Thoracic aorta (tissue), 2 donors: ENCODE results near the gene CCDC170. TPM values are rescaled to one million over a fixed set of nuclear protein-coding genes. Genes with fewer than 3 reads are reported as not detected.

Source experiments
- ATAC-seq: fragments of 150-250 bp; one replicate; pipeline ENCODE4 v1.8.0; 2017; ENCODE audit warnings: low read depth; ENCODE audit not compliant: insufficient number of reproducible peaks, low FRiP score
- DNase-seq: peaks from one replicate; pipeline ENCODE4 v3.0.0-alpha.2; 2020; ENCODE audit warnings: low spot score
- H3K27ac ChIP-seq, 2 donors: fragments of 200-600 bp; sonication (generic); 1 replicate in 1 of 2; 2 replicates in 1 of 2; pipeline ENCODE4 v1.5.1; 2016; ENCODE audit warnings: mild to moderate bottlenecking in 2 of 2, moderate library complexity in 2 of 2
- H3K27me3 ChIP-seq: fragments of 200-600 bp; sonication (generic); replicated peaks from 2 replicates; pipeline ENCODE4 v1.6.0; 2016; ENCODE audit warnings: mild to moderate bottlenecking; ENCODE audit not compliant: insufficient read depth
- H3K36me3 ChIP-seq: fragments of 200-600 bp; sonication (generic); one replicate; pipeline ENCODE4 v1.5.1; 2016
- H3K4me1 ChIP-seq, 2 donors: fragments of 200-600 bp; sonication (generic); 1 replicate in 1 of 2; 2 replicates in 1 of 2; pipeline versions ENCODE4 v1.5.1 to v1.6.0; 2016; ENCODE audit warnings: low read depth in 2 of 2, mild to moderate bottlenecking in 1 of 2; ENCODE audit not compliant: control insufficient read depth in 1 of 2
- H3K4me3 ChIP-seq: fragments of 200-600 bp; sonication (generic); 2 replicates; pipeline ENCODE4 v1.5.1; 2016; ENCODE audit warnings: mild to moderate bottlenecking
- H3K9me3 ChIP-seq: fragments of 200-600 bp; sonication (generic); 2 replicates; pipeline ENCODE4 v1.5.1; 2016
- CTCF ChIP-seq: fragments of 200-600 bp; sonication (generic); IDR thresholded peaks from one replicate; pipeline ENCODE4 v1.5.1; 2019; ENCODE audit warnings: antibody characterized with exemption
- total RNA-seq, 2 donors: library from RNA; depleted of rRNA; stranded (reverse); fragments of >200 nt; gene quantifications; one replicate each; pipeline versions ENCODE4 v1.1.0 to v1.2.3, GENCODE V29; 2016

CCDC170 gene
- total RNA-seq, 2 donors from 2014 or later, result 0.81 to 1.5 TPM

- Histone ChIP-seq H3K4me1 (peaks cover 0 to 2% of the 10 kb centered on the region in 2 donors), H3K27me3 (no peaks in the 10 kb centered on the region), H3K27ac (no peak overlapping the region), H3K9me3 (no peaks in the 10 kb centered on the region), H3K36me3 (no peaks in the 10 kb centered on the region), H3K4me3 (no peak overlapping the region)
- DNase-seq (no peak), ATAC-seq (no peak)
- TF ChIP-seq CTCF, result no peak
Observed at GRCh38 chr6:151630991-151631655, 137.3 kb downstream of the CCDC170 start.

- TF ChIP-seq CTCF, result no peak
- H3K36me3 ChIP-seq, result no peaks in the 10 kb centered on the region
- H3K9me3 ChIP-seq, result no peaks in the 10 kb centered on the region
- H3K4me1 ChIP-seq, result peaks cover 0 to 2% of the 10 kb centered on the region in 2 donors
- H3K27ac ChIP-seq, result no peak overlapping the region
- DNase-seq (no peak), ATAC-seq (no peak)
- no peaks in the 10 kb centered on the region for H3K27me3 ChIP-seq
- H3K4me3 ChIP-seq, result no peak overlapping the region
Observed at GRCh38 chr6:151632415-151632987, 138.7 kb downstream of the CCDC170 start.

GRCh38 chr6:151633526-151634335 lies 139.9 kb downstream of the CCDC170 start:
- Histone ChIP-seq H3K9me3 (no peaks in the 10 kb centered on the region), H3K4me1 (peaks cover 0 to 2% of the 10 kb centered on the region in 2 donors), H3K4me3 (no peak overlapping the region), H3K27ac (no peak overlapping the region), H3K27me3 (no peaks in the 10 kb centered on the region), H3K36me3 (no peaks in the 10 kb centered on the region)
- ATAC-seq (no peak), DNase-seq (no peak)
- no peak for TF ChIP-seq CTCF

- DNase-seq, result no peak
- H3K4me1 ChIP-seq, result peaks cover 0 to 2% of the 10 kb centered on the region in 2 donors
- H3K27ac ChIP-seq, result no peak overlapping the region
- no peak for TF ChIP-seq CTCF
- ATAC-seq, result no peak
- H3K36me3 ChIP-seq, result no peaks in the 10 kb centered on the region
- H3K9me3 ChIP-seq, result no peaks in the 10 kb centered on the region
- H3K4me3 ChIP-seq, result no peak overlapping the region
- H3K27me3 ChIP-seq, result no peaks in the 10 kb centered on the region
Observed at GRCh38 chr6:151634336-151634720, 140.5 kb downstream of the CCDC170 start.

- Histone ChIP-seq H3K27ac (no peak overlapping the region), H3K27me3 (no peaks in the 10 kb centered on the region), H3K36me3 (no peaks in the 10 kb centered on the region), H3K4me3 (no peak overlapping the region), H3K9me3 (no peaks in the 10 kb centered on the region), H3K4me1 (peaks cover 0 to 2% of the 10 kb centered on the region in 2 donors)
- ATAC-seq, result no peak
- no peak for TF ChIP-seq CTCF
- DNase-seq, result no peak
Observed at GRCh38 chr6:151635741-151636140, 141.9 kb downstream of the CCDC170 start.
